ENCODE results near the gene NUMA1.

- TF ChIP-seq CTCF (CRISPR knock-in tag; IDR thresholded peaks at IDR 0.05) (no peak), NPAS2 (CRISPR knock-in tag; IDR thresholded peaks at IDR 0.05; ENCODE audit: borderline replicate concordance) (no peak), EZH2 (conservative IDR thresholded peaks at IDR 0.05; ENCODE audit: low read depth, low read length) (no peak), ZNF264 (CRISPR knock-in tag; IDR thresholded peaks at IDR 0.05) (no peak)
Observed at GRCh38 chr11:72007587-72007986, 72.8 kb downstream of the NUMA1 start.
